ENCODE measurements around the gene KIF25.

Gene KIF25

GRCh38 chr6:168091381-168092264 lies 94.2 kb downstream of the KIF25 start:
- FAIRE-seq, result no peak

- FAIRE-seq, result no peak
Measured at GRCh38 chr6:168092541-168092940, 95.1 kb downstream of the KIF25 start.

GRCh38 chr6:168093071-168093505 lies 95.6 kb downstream of the KIF25 start:
- no peak for FAIRE-seq

- no peak for FAIRE-seq
Measured at GRCh38 chr6:168093634-168094033, 96.2 kb downstream of the KIF25 start.

Data from G401.6 (cell line).